Stomach (tissue), 9 donors: ENCODE results near the gene WDTC1. TPM values are rescaled to one million over a fixed set of nuclear protein-coding genes. Genes with fewer than 3 reads are reported as not detected.

Experiments used
- DNase-seq, 2 donors: peaks; one replicate each; pipeline versions ENCODE4 v3.0.0 to v3.0.0-alpha.2; 2013 to 2019
- H3K27ac ChIP-seq, 5 donors: fragments of 200-600 bp in 4 of 5; sonication (generic) in 4 of 5; one replicate each; pipeline ENCODE4 v1.5.1; 2013 to 2019; ENCODE audit warnings: mild to moderate bottlenecking in 1 of 5, moderate library complexity in 1 of 5
- H3K27me3 ChIP-seq, 3 donors: fragments of 200-600 bp; sonication (generic); one replicate each; pipeline ENCODE4 v1.5.1; 2017 to 2019; ENCODE audit warnings: mixed run types in 1 of 3
- H3K36me3 ChIP-seq, 4 donors: fragments of 200-600 bp; sonication (generic); 1 replicate in 3 of 4; 2 replicates in 1 of 4; pipeline ENCODE4 v1.5.1; 2016 to 2019
- H3K4me1 ChIP-seq, 4 donors: fragments of 200-600 bp; sonication (generic); one replicate each; pipeline ENCODE4 v1.5.1; 2016 to 2019
- H3K4me3 ChIP-seq, 4 donors: fragments of 200-600 bp; sonication (generic) in 3 of 4; one replicate each; pipeline ENCODE4 v1.5.1; 2016 to 2019; ENCODE audit warnings: mild to moderate bottlenecking in 1 of 4
- H3K9me3 ChIP-seq, 4 donors: fragments of 200-600 bp; sonication (generic); one replicate each; pipeline ENCODE4 v1.5.1; 2016 to 2019
- CTCF ChIP-seq, 7 experiments: fragments of 450-650 bp in 4 of 7; fragments of 200-600 bp in 3 of 7; sonication (generic) in 3 of 7; IDR thresholded peaks; one replicate each; pipeline ENCODE4 v1.5.1; 2016 to 2019; ENCODE audit warnings: antibody characterized with exemption in 7 of 7, control low read depth in 2 of 7, mild to moderate bottlenecking in 1 of 7
- EP300 ChIP-seq: sonication (generic); formaldehyde crosslinking; IDR thresholded peaks from one replicate; pipeline ENCODE4 v1.6.1; 2017; ENCODE audit warnings: antibody characterized with exemption
- POLR2A ChIP-seq, 4 donors: fragments of 450-650 bp; IDR thresholded peaks; one replicate each; pipeline ENCODE4 v1.6.1; 2016; ENCODE audit warnings: antibody characterized with exemption in 4 of 4, control low read depth in 2 of 4, mild to moderate bottlenecking in 1 of 4, moderate library complexity in 1 of 4
- POLR2AphosphoS5 ChIP-seq, 3 donors: sonication (generic); formaldehyde crosslinking; IDR thresholded peaks; one replicate each; pipeline ENCODE4 v1.6.1; 2016; ENCODE audit warnings: antibody characterized with exemption in 3 of 3
- WGBS, 5 donors: extraction: QIAGEN DNeasy Blood & Tissue Kit in 3 of 5; methylation state at CpG; one replicate each; pipeline versions ENCODE4 v1.1.5 to v1.1.7; 2013 to 2018; 5-methylcytosine and 5-hydroxymethylcytosine counted together
- intact Hi-C: fragments of 100-400 bp; cut with DNase I; formaldehyde crosslinking; loops from one replicate; pipeline ENCODE4 v1.15.1; 2023; ENCODE audit warnings: low total_unique reads
- polyA plus RNA-seq, 3 donors: library from polyadenylated mRNA; stranded (reverse); fragments of 200-250 nt; gene quantifications; one replicate each; pipeline ENCODE4 v1.2.3, GENCODE V29; 2013
- total RNA-seq, 5 donors: library from RNA; depleted of rRNA; stranded (reverse); fragments of >200 nt; gene quantifications; one replicate each; pipeline versions ENCODE4 v1.1.0 to v1.2.3, GENCODE V29; 2014 to 2016
- donor health status: healthy with polysubstance abuse.
- donor health status: Bipolar disorder and iron deficiency.
- donor health status: healthy.

Gene WDTC1
- total and polyA plus RNA-seq, 8 donors, result 7.8 to 51.9 (median 23.1) TPM

- Histone ChIP-seq H3K27ac (no peak overlapping the region), H3K4me3 (no peak overlapping the region), H3K9me3 (no peaks in the 10 kb centered on the region), H3K36me3 (peaks cover 54 to 90% (median 85%) of the 10 kb centered on the region in 4 donors), H3K27me3 (no peaks in the 10 kb centered on the region), H3K4me1 (peaks cover 0 to 17% (median 7%) of the 10 kb centered on the region in 4 donors)
- intact Hi-C loops, result no loop called here
- no peak for DNase-seq
- 88 to 94% (median 93%) methylated on average over 3 to 17 of the region's 17 CpGs for WGBS, 5 donors
- no peak for TF ChIP-seq POLR2A (IDR thresholded peaks at IDR 0.05)
These were observed 99.4 kb downstream of the WDTC1 start for GRCh38 chr1:27333717-27334279.

- 88 to 94% (median 91%) methylated on average over 12 to 17 of the region's 17 CpGs for whole genome bisulfite sequencing, 5 donors
- Histone ChIP-seq H3K36me3 (peaks cover 54 to 80% (median 71%) of the 10 kb centered on the region in 4 donors), H3K4me3 (no peak overlapping the region), H3K9me3 (no peaks in the 10 kb centered on the region), H3K27ac (no peak overlapping the region), H3K27me3 (no peaks in the 10 kb centered on the region), H3K4me1 (peaks cover 0 to 12% (median 10%) of the 10 kb centered on the region in 4 donors)
- DNase-seq, result no peak
- TF ChIP-seq CTCF (IDR thresholded peaks at IDR 0.05) (no peak), POLR2AphosphoS5 (IDR thresholded peaks at IDR 0.05) (no peak), POLR2A (IDR thresholded peaks at IDR 0.05) (no peak), EP300 (no peak)
- intact Hi-C loops, result no loop called here
These were observed 101.3 kb downstream of the WDTC1 start for GRCh38 chr1:27335506-27336422.

GRCh38 chr1:27336756-27337155 lies 102.3 kb downstream of the WDTC1 start:
- WGBS, 5 donors, result 91 to 96% (median 93%) methylated on average over 5 of the region's 5 CpGs
- no peak for DNase-seq
- intact Hi-C loops, result no loop called here
- H3K9me3 ChIP-seq, result no peaks in the 10 kb centered on the region
- no peak overlapping the region for H3K4me3 ChIP-seq
- H3K27me3 ChIP-seq, result no peaks in the 10 kb centered on the region
- no peak for TF ChIP-seq EP300
- no peak for TF ChIP-seq CTCF (IDR thresholded peaks at IDR 0.05)
- no peak for TF ChIP-seq POLR2A (IDR thresholded peaks at IDR 0.05)
- TF ChIP-seq POLR2AphosphoS5 (IDR thresholded peaks at IDR 0.05), result no peak
- no peak overlapping the region for H3K27ac ChIP-seq
- H3K4me1 ChIP-seq, result peaks cover 0 to 18% (median 15%) of the 10 kb centered on the region in 4 donors
- H3K36me3 ChIP-seq, result peaks cover 49 to 71% (median 61%) of the 10 kb centered on the region in 4 donors

- 86 to 94% (median 88%) methylated on average over 6 of the region's 6 CpGs for WGBS, 5 donors
- intact Hi-C loops, result no loop called here
- no peak for TF ChIP-seq EP300
- TF ChIP-seq POLR2AphosphoS5 (IDR thresholded peaks at IDR 0.05), result no peak
- TF ChIP-seq POLR2A (IDR thresholded peaks at IDR 0.05), result no peak
- no peak for TF ChIP-seq CTCF (IDR thresholded peaks at IDR 0.05)
These were observed 104.3 kb downstream of the WDTC1 start for GRCh38 chr1:27338751-27339150.

More at GRCh38 chr1:27338751-27339150, 104.3 kb downstream of the WDTC1 start:
- H3K4me1 ChIP-seq, result peaks cover 0 to 31% (median 23%) of the 10 kb centered on the region in 4 donors
- no peak overlapping the region for H3K4me3 ChIP-seq
- H3K9me3 ChIP-seq, result no peaks in the 10 kb centered on the region
- H3K36me3 ChIP-seq, result peaks cover 29 to 51% (median 41%) of the 10 kb centered on the region in 4 donors
- DNase-seq, result no peak
- no peak overlapping the region for H3K27ac ChIP-seq
- no peaks in the 10 kb centered on the region for H3K27me3 ChIP-seq
